Mesendoderm (in vitro differentiated cells): ENCODE measurements around the gene GINM1.
A peak's percentile ranks its signal among the peaks of the same experiment; 100 is the strongest.

ENCODE experiments used
- DNase-seq: peaks from one replicate; pipeline ENCODE4 v3.0.0; 2013
- H2AK5ac ChIP-seq: 2 replicates; pipeline ENCODE4 v1.6.1; 2013; ENCODE audit warnings: low read length, inconsistent platforms
- H2BK120ac ChIP-seq: 2 replicates; pipeline ENCODE4 v1.6.1; 2013; ENCODE audit warnings: low read depth, mild to moderate bottlenecking, low read length, moderate library complexity, mixed read lengths
- H2BK15ac ChIP-seq: replicated peaks from 2 replicates; pipeline ENCODE4 v1.6.1; 2013; ENCODE audit warnings: low read depth, mild to moderate bottlenecking, moderate library complexity
- H2BK5ac ChIP-seq: 2 replicates; pipeline ENCODE4 v1.6.1; 2013; ENCODE audit warnings: low read length, inconsistent platforms
- H3K18ac ChIP-seq: 2 replicates; pipeline ENCODE4 v1.6.1; 2013; ENCODE audit warnings: mild to moderate bottlenecking, low read length, mixed read lengths
- H3K23ac ChIP-seq: one replicate; pipeline ENCODE4 v1.6.1; 2013; ENCODE audit warnings: low read length
- H3K27ac ChIP-seq: 2 replicates; pipeline ENCODE4 v1.5.1; 2013; ENCODE audit warnings: low read depth, mild to moderate bottlenecking, inconsistent platforms, low read length, moderate library complexity
- H3K27me3 ChIP-seq: 2 replicates; pipeline ENCODE4 v1.6.1; 2013; ENCODE audit warnings: low read length, control low read depth, mild to moderate bottlenecking, inconsistent platforms; ENCODE audit not compliant: insufficient read depth, poor library complexity
- H3K36me3 ChIP-seq: 2 replicates; pipeline ENCODE4 v1.6.1; 2013; ENCODE audit warnings: low read length, inconsistent platforms; ENCODE audit not compliant: control insufficient read depth, insufficient read depth
- H3K4ac ChIP-seq: one replicate; pipeline ENCODE4 v1.6.1; 2013; ENCODE audit warnings: low read depth, mild to moderate bottlenecking, low read length, moderate library complexity
- H3K4me1 ChIP-seq: 2 replicates; pipeline ENCODE4 v1.6.1; 2013; ENCODE audit warnings: low read depth, low read length, inconsistent platforms; ENCODE audit not compliant: control insufficient read depth
- H3K4me2 ChIP-seq: 2 replicates; pipeline ENCODE4 v1.6.1; 2013; ENCODE audit warnings: low read length
- H3K4me3 ChIP-seq: 2 replicates; pipeline ENCODE4 v1.5.1; 2013; ENCODE audit warnings: mild to moderate bottlenecking, low read length
- H3K56ac ChIP-seq: one replicate; pipeline ENCODE4 v1.6.1; 2013; ENCODE audit warnings: low read length
- H3K79me1 ChIP-seq: 2 replicates; pipeline ENCODE4 v1.6.1; 2013; ENCODE audit warnings: low read length, inconsistent platforms
- H3K79me2 ChIP-seq: 2 replicates; pipeline ENCODE4 v1.6.1; 2013; ENCODE audit warnings: mild to moderate bottlenecking, low read length; ENCODE audit not compliant: control insufficient read depth, insufficient read depth
- H3K9ac ChIP-seq: 2 replicates; pipeline ENCODE4 v1.6.1; 2013; ENCODE audit warnings: low read length, inconsistent platforms
- H4K5ac ChIP-seq: one replicate; pipeline ENCODE4 v1.6.1; 2013; ENCODE audit warnings: low read length
- H4K8ac ChIP-seq: one replicate; pipeline ENCODE4 v1.6.1; 2013; ENCODE audit warnings: low read depth, mild to moderate bottlenecking, control low read depth, low read length, moderate library complexity
- whole genome bisulfite sequencing: extraction: QIAGEN DNeasy Blood & Tissue Kit; methylation state at CpG from one replicate; pipeline ENCODE4 v1.1.7; 2013; ENCODE audit warnings: low lambda C conversion rate, missing lambda C conversion rate; ENCODE audit not compliant: insufficient coverage; ENCODE audit errors: extremely low coverage; 5-methylcytosine and 5-hydroxymethylcytosine counted together

GINM1 gene

GRCh38 chr6:149608381-149608982 is 42.3 kb downstream of the GINM1 start:
- no CpG with 5 or more reads among the region's 7 CpGs for WGBS
- no peak overlapping the region for H2BK120ac ChIP-seq
- H4K8ac ChIP-seq: no peak overlapping the region
- H3K27me3 ChIP-seq: no peaks in the 10 kb centered on the region
- H2AK5ac ChIP-seq: no peak overlapping the region
- H3K4me3 ChIP-seq: no peak overlapping the region
- no peaks in the 10 kb centered on the region for H3K79me2 ChIP-seq
- no peaks in the 10 kb centered on the region for H3K36me3 ChIP-seq
- H3K56ac ChIP-seq: no peak overlapping the region
- no peak for DNase-seq
- no peak overlapping the region for H3K23ac ChIP-seq
- H3K18ac ChIP-seq: no peak overlapping the region
- H2BK5ac ChIP-seq: no peak overlapping the region
- H3K9ac ChIP-seq: no peak overlapping the region
- H3K4me2 ChIP-seq: no peak overlapping the region
- no peak overlapping the region for H3K4ac ChIP-seq
- H3K79me1 ChIP-seq: no peaks in the 10 kb centered on the region
- H2BK15ac ChIP-seq: no peak overlapping the region
- H3K4me1 ChIP-seq: no peaks in the 10 kb centered on the region
- no peak overlapping the region for H4K5ac ChIP-seq
- H3K27ac ChIP-seq: no peak overlapping the region

- H3K4me1 ChIP-seq: no peaks in the 10 kb centered on the region
- H3K4me2 ChIP-seq: no peak overlapping the region
- no peak overlapping the region for H3K27ac ChIP-seq
- no peak overlapping the region for H3K9ac ChIP-seq
- no peak overlapping the region for H3K56ac ChIP-seq
- H4K8ac ChIP-seq: no peak overlapping the region
- no peaks in the 10 kb centered on the region for H3K79me1 ChIP-seq
- no peak overlapping the region for H4K5ac ChIP-seq
- WGBS: no CpG with 5 or more reads among the region's 4 CpGs
- no peaks in the 10 kb centered on the region for H3K79me2 ChIP-seq
- no peaks in the 10 kb centered on the region for H3K36me3 ChIP-seq
- no peak overlapping the region for H3K4ac ChIP-seq
- H2AK5ac ChIP-seq: no peak overlapping the region
- no peak overlapping the region for H2BK120ac ChIP-seq
- no peak overlapping the region for H2BK15ac ChIP-seq
- no peak overlapping the region for H3K4me3 ChIP-seq
- no peak overlapping the region for H2BK5ac ChIP-seq
- no peak overlapping the region for H3K23ac ChIP-seq
- no peak for DNase-seq
- H3K18ac ChIP-seq: no peak overlapping the region
- no peaks in the 10 kb centered on the region for H3K27me3 ChIP-seq
These were observed 48.2 kb downstream of the GINM1 start for GRCh38 chr6:149614337-149614736.

- no peaks in the 10 kb centered on the region for H3K36me3 ChIP-seq
- H4K5ac ChIP-seq: no peak overlapping the region
- H3K23ac ChIP-seq: no peak overlapping the region
- H3K9ac ChIP-seq: no peak overlapping the region
- no peak overlapping the region for H2AK5ac ChIP-seq
- H3K27ac ChIP-seq: no peak overlapping the region
- no peak overlapping the region for H3K4me2 ChIP-seq
- no peaks in the 10 kb centered on the region for H3K4me1 ChIP-seq
- no peak overlapping the region for H2BK120ac ChIP-seq
- H3K56ac ChIP-seq: no peak overlapping the region
- no peak overlapping the region for H4K8ac ChIP-seq
- DNase-seq: no peak
- no peak overlapping the region for H3K4me3 ChIP-seq
- H2BK5ac ChIP-seq: no peak overlapping the region
- no CpG with 5 or more reads among the region's 5 CpGs for WGBS
- H3K4ac ChIP-seq: no peak overlapping the region
- H3K79me2 ChIP-seq: no peaks in the 10 kb centered on the region
- no peak overlapping the region for H2BK15ac ChIP-seq
- no peak overlapping the region for H3K18ac ChIP-seq
- no peaks in the 10 kb centered on the region for H3K79me1 ChIP-seq
- no peaks in the 10 kb centered on the region for H3K27me3 ChIP-seq
These were observed 49.6 kb downstream of the GINM1 start for GRCh38 chr6:149615805-149616204.

- no peak overlapping the region for H2BK5ac ChIP-seq
- H3K27ac ChIP-seq: no peak overlapping the region
- no peak overlapping the region for H4K5ac ChIP-seq
- no peak overlapping the region for H3K4me3 ChIP-seq
- H3K23ac ChIP-seq: no peak overlapping the region
- H3K36me3 ChIP-seq: no peaks in the 10 kb centered on the region
- H2AK5ac ChIP-seq: no peak overlapping the region
- H3K4ac ChIP-seq: no peak overlapping the region
- H3K79me1 ChIP-seq: no peaks in the 10 kb centered on the region
- H3K79me2 ChIP-seq: no peaks in the 10 kb centered on the region
- H4K8ac ChIP-seq: no peak overlapping the region
- no peak overlapping the region for H2BK120ac ChIP-seq
- H3K9ac ChIP-seq: no peak overlapping the region
- H3K4me2 ChIP-seq: no peak overlapping the region
- H3K18ac ChIP-seq: no peak overlapping the region
- no peaks in the 10 kb centered on the region for H3K4me1 ChIP-seq
- DNase-seq: no peak
- no peak overlapping the region for H2BK15ac ChIP-seq
- no peaks in the 10 kb centered on the region for H3K27me3 ChIP-seq
- H3K56ac ChIP-seq: no peak overlapping the region
These were observed 61.5 kb downstream of the GINM1 start for GRCh38 chr6:149627672-149628071.

GRCh38 chr6:149628875-149629510 is 62.8 kb downstream of the GINM1 start:
- Histone ChIP-seq H3K4me1 (no peaks in the 10 kb centered on the region), H3K9ac (no peak overlapping the region), H3K4ac (no peak overlapping the region), H3K18ac (no peak overlapping the region), H3K27ac (no peak overlapping the region), H3K56ac (no peak overlapping the region), H3K23ac (no peak overlapping the region), H2AK5ac (no peak overlapping the region), H3K27me3 (no peaks in the 10 kb centered on the region), H2BK15ac (no peak overlapping the region), H4K5ac (no peak overlapping the region), H2BK5ac (no peak overlapping the region), H3K4me3 (no peak overlapping the region), H4K8ac (no peak overlapping the region), H3K4me2 (no peak overlapping the region), H3K36me3 (no peaks in the 10 kb centered on the region), H3K79me2 (no peaks in the 10 kb centered on the region), H2BK120ac (no peak overlapping the region), H3K79me1 (no peaks in the 10 kb centered on the region)
- no CpG with 5 or more reads among the region's 4 CpGs for WGBS
- DNase-seq: peak; percentile 36

- H2BK15ac ChIP-seq: no peak overlapping the region
- no peak overlapping the region for H4K8ac ChIP-seq
- no peak overlapping the region for H3K56ac ChIP-seq
- no peak overlapping the region for H3K4me2 ChIP-seq
- H3K9ac ChIP-seq: no peak overlapping the region
- H3K4me3 ChIP-seq: no peak overlapping the region
- no peak overlapping the region for H3K23ac ChIP-seq
- H3K27me3 ChIP-seq: no peaks in the 10 kb centered on the region
- no peak overlapping the region for H4K5ac ChIP-seq
- H2AK5ac ChIP-seq: no peak overlapping the region
- no peak overlapping the region for H2BK5ac ChIP-seq
- no peak overlapping the region for H3K18ac ChIP-seq
- no peak overlapping the region for H3K27ac ChIP-seq
- H3K79me1 ChIP-seq: no peaks in the 10 kb centered on the region
- H2BK120ac ChIP-seq: no peak overlapping the region
- H3K4ac ChIP-seq: no peak overlapping the region
- H3K79me2 ChIP-seq: no peaks in the 10 kb centered on the region
- no peaks in the 10 kb centered on the region for H3K4me1 ChIP-seq
- WGBS: no CpG with 5 or more reads among the region's 1 CpG
- DNase-seq: no peak
- H3K36me3 ChIP-seq: no peaks in the 10 kb centered on the region
These were observed 68.1 kb downstream of the GINM1 start for GRCh38 chr6:149634315-149634714.
